ENCODE results near the gene TNFAIP2. TPM values are rescaled to one million over a fixed set of nuclear protein-coding genes. Genes with fewer than 3 reads are reported as not detected.

TNFAIP2 gene
- total and polyA plus RNA-seq, 2 experiments from 2014 or later, result 9.9 to 14.1 TPM

DNA sequence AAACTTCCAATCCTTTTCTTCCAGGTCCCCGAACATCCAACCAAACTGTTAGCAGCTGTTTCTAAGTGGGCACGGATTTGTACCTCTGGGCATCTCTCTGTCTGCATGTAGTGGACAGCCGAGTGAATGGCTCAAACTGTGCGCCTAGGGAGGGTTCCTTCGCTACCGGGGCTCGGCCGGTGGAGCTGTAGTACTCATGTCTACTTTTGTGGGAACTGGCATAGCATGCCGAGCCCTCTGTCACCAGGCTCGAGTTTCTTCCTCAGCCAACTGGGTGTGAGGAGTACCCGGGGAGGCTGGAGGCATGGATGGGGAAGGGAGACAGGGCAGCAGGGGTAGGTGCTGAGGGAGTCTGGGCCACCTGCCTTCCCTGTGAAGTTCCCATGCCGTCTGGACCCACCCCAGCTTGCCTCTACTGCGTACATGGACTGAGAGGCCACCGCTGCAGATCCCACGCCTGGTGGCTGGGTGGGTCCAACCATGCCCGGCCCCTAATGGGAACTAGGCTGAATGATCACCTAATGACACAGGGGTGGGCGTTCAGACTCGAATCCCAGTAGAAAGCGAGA is 23.0 kb downstream of the TNFAIP2 start:
- Mint-ChIP-seq H3K27me3 (ENCODE audit: insufficient read depth, low read depth, poor library complexity) (peaks cover 1% of the 10 kb centered on the region), H3K9me3 (no peaks in the 10 kb centered on the region; the same call in 2 of the 3 replicates), H3K4me3 (no peak overlapping the region), H3K27ac (no peak overlapping the region), H3K36me3 (ENCODE audit: low read depth) (no peaks in the 10 kb centered on the region), H3K4me1 (peaks cover 9% of the 10 kb centered on the region)
- Histone ChIP-seq H2AFZ (peak overlapping the region; percentile 52; the same call in 1 of the 2 replicates), H3K9me2 (ENCODE audit: insufficient read depth) (no peaks in the 10 kb centered on the region), H3K79me2 (replicated peaks; ENCODE audit: insufficient read depth) (no peaks in the 10 kb centered on the region), H3K4me2 (no peak overlapping the region), H3K36me3 (ENCODE audit: insufficient read depth) (no peaks in the 10 kb centered on the region), H4K20me1 (replicated peaks; ENCODE audit: insufficient read depth) (no peaks in the 10 kb centered on the region), H3K27me3 (ENCODE audit: insufficient read depth) (no peaks in the 10 kb centered on the region), H3K27ac (ENCODE audit: low read depth) (no peak overlapping the region), H3K4me1 (ENCODE audit: insufficient read depth) (no peaks in the 10 kb centered on the region), H3F3A (replicated peaks; ENCODE audit: low read depth) (no peaks in the 10 kb centered on the region), H3K4me3 (no peak overlapping the region)
- TF ChIP-seq EZH2 (IDR thresholded peaks at IDR 0.05; ENCODE audit: low read depth, unreplicated experiment), result no peak
- no peak for TF ChIP-seq ZNF114 (CRISPR knock-in tag; IDR thresholded peaks at IDR 0.05)
- TF ChIP-seq JUNB (IDR thresholded peaks at IDR 0.05; ENCODE audit: unreplicated experiment), result no peak
- TF ChIP-seq, protein P1, sequence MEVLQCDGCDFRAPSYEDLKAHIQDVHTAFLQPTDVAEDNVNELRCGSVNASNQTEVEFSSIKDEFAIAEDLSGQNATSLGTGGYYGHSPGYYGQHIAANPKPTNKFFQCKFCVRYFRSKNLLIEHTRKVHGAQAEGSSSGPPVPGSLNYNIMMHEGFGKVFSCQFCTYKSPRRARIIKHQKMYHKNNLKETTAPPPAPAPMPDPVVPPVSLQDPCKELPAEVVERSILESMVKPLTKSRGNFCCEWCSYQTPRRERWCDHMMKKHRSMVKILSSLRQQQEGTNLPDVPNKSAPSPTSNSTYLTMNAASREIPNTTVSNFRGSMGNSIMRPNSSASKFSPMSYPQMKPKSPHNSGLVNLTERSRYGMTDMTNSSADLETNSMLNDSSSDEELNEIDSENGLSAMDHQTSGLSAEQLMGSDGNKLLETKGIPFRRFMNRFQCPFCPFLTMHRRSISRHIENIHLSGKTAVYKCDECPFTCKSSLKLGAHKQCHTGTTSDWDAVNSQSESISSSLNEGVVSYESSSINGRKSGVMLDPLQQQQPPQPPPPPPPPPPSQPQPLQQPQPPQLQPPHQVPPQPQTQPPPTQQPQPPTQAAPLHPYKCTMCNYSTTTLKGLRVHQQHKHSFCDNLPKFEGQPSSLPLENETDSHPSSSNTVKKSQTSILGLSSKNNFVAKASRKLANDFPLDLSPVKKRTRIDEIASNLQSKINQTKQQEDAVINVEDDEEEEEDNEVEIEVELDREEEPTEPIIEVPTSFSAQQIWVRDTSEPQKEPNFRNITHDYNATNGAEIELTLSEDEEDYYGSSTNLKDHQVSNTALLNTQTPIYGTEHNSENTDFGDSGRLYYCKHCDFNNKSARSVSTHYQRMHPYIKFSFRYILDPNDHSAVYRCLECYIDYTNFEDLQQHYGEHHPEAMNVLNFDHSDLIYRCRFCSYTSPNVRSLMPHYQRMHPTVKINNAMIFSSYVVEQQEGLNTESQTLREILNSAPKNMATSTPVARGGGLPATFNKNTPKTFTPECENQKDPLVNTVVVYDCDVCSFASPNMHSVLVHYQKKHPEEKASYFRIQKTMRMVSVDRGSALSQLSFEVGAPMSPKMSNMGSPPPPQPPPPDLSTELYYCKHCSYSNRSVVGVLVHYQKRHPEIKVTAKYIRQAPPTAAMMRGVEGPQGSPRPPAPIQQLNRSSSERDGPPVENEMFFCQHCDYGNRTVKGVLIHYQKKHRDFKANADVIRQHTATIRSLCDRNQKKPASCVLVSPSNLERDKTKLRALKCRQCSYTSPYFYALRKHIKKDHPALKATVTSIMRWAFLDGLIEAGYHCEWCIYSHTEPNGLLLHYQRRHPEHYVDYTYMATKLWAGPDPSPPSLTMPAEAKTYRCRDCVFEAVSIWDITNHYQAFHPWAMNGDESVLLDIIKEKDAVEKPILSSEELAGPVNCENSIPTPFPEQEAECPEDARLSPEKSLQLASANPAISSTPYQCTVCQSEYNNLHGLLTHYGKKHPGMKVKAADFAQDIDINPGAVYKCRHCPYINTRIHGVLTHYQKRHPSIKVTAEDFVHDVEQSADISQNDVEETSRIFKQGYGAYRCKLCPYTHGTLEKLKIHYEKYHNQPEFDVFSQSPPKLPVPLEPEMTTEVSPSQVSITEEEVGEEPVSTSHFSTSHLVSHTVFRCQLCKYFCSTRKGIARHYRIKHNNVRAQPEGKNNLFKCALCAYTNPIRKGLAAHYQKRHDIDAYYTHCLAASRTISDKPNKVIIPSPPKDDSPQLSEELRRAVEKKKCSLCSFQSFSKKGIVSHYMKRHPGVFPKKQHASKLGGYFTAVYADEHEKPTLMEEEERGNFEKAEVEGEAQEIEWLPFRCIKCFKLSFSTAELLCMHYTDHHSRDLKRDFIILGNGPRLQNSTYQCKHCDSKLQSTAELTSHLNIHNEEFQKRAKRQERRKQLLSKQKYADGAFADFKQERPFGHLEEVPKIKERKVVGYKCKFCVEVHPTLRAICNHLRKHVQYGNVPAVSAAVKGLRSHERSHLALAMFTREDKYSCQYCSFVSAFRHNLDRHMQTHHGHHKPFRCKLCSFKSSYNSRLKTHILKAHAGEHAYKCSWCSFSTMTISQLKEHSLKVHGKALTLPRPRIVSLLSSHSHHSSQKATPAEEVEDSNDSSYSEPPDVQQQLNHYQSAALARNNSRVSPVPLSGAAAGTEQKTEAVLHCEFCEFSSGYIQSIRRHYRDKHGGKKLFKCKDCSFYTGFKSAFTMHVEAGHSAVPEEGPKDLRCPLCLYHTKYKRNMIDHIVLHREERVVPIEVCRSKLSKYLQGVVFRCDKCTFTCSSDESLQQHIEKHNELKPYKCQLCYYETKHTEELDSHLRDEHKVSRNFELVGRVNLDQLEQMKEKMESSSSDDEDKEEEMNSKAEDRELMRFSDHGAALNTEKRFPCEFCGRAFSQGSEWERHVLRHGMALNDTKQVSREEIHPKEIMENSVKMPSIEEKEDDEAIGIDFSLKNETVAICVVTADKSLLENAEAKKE (CRISPR knock-in tag; IDR thresholded peaks at IDR 0.05), result no peak
- TF ChIP-seq EZH2phosphoT487 (IDR thresholded peaks at IDR 0.05; ENCODE audit: unreplicated experiment), result no peak
- no peak for TF ChIP-seq POLR2AphosphoS5 (IDR thresholded peaks at IDR 0.05; ENCODE audit: low read depth)
- TF ChIP-seq, protein P2, sequence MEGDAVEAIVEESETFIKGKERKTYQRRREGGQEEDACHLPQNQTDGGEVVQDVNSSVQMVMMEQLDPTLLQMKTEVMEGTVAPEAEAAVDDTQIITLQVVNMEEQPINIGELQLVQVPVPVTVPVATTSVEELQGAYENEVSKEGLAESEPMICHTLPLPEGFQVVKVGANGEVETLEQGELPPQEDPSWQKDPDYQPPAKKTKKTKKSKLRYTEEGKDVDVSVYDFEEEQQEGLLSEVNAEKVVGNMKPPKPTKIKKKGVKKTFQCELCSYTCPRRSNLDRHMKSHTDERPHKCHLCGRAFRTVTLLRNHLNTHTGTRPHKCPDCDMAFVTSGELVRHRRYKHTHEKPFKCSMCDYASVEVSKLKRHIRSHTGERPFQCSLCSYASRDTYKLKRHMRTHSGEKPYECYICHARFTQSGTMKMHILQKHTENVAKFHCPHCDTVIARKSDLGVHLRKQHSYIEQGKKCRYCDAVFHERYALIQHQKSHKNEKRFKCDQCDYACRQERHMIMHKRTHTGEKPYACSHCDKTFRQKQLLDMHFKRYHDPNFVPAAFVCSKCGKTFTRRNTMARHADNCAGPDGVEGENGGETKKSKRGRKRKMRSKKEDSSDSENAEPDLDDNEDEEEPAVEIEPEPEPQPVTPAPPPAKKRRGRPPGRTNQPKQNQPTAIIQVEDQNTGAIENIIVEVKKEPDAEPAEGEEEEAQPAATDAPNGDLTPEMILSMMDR (conservative IDR thresholded peaks at IDR 0.05; ENCODE audit: low read depth in 2 of 2), result no peak
- no peak for TF ChIP-seq CREB1 (CRISPR knock-in tag; IDR thresholded peaks at IDR 0.05; ENCODE audit: low read depth)
- TF ChIP-seq, protein P3, sequence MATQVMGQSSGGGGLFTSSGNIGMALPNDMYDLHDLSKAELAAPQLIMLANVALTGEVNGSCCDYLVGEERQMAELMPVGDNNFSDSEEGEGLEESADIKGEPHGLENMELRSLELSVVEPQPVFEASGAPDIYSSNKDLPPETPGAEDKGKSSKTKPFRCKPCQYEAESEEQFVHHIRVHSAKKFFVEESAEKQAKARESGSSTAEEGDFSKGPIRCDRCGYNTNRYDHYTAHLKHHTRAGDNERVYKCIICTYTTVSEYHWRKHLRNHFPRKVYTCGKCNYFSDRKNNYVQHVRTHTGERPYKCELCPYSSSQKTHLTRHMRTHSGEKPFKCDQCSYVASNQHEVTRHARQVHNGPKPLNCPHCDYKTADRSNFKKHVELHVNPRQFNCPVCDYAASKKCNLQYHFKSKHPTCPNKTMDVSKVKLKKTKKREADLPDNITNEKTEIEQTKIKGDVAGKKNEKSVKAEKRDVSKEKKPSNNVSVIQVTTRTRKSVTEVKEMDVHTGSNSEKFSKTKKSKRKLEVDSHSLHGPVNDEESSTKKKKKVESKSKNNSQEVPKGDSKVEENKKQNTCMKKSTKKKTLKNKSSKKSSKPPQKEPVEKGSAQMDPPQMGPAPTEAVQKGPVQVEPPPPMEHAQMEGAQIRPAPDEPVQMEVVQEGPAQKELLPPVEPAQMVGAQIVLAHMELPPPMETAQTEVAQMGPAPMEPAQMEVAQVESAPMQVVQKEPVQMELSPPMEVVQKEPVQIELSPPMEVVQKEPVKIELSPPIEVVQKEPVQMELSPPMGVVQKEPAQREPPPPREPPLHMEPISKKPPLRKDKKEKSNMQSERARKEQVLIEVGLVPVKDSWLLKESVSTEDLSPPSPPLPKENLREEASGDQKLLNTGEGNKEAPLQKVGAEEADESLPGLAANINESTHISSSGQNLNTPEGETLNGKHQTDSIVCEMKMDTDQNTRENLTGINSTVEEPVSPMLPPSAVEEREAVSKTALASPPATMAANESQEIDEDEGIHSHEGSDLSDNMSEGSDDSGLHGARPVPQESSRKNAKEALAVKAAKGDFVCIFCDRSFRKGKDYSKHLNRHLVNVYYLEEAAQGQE (IDR thresholded peaks at IDR 0.05; ENCODE audit: unreplicated experiment), result no peak
- no peak for TF ChIP-seq STAT1 (IDR thresholded peaks at IDR 0.05; ENCODE audit: unreplicated experiment)
- TF ChIP-seq, protein P4, sequence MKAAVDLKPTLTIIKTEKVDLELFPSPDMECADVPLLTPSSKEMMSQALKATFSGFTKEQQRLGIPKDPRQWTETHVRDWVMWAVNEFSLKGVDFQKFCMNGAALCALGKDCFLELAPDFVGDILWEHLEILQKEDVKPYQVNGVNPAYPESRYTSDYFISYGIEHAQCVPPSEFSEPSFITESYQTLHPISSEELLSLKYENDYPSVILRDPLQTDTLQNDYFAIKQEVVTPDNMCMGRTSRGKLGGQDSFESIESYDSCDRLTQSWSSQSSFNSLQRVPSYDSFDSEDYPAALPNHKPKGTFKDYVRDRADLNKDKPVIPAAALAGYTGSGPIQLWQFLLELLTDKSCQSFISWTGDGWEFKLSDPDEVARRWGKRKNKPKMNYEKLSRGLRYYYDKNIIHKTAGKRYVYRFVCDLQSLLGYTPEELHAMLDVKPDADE (IDR thresholded peaks at IDR 0.05), result no peak
- no peak for TF ChIP-seq NANOG (IDR thresholded peaks at IDR 0.05; ENCODE audit: borderline replicate concordance)
- TF ChIP-seq ZNF331 (CRISPR knock-in tag; IDR thresholded peaks at IDR 0.05; ENCODE audit: low read depth), result no peak
- DNase-seq (ENCODE audit: low spot score) (no peak), ATAC-seq (no peak)

Data from GM23338 (cell line).